ENCODE data around the gene XYLT1.

XYLT1 gene

DNA sequence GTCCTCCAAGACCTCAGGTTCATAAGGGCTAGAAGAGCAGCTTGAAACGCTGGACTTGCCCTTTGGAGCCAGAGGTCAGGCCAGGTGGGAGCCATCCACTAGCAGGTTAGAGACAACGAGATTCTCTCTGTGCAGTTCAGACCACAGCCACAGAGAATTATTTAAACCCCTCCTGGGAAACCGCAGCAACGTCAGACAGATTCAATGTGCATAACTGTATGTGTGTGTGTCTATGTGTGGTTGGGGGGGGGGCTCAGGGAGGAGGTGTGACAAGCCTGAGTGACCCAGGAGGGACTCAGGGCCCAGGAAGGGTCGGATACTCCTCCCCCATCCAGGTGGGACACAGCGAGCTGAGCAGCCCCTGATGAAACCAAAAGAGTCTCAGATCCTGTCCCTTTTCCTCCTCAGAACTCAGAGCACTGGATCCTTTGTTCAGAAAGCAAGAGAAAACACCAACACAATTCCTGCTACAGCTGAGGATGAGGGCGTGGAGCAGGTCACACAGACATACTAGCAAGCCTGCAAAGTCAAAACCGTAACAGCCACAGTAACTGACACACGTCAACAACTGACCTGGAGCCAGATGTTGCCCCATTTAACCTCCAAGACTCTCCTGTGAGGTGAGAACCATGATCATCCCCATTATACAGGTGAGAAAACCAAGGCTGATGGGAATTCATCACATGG lies 66.8 kb downstream of the XYLT1 start:
- H3K36me3 ChIP-seq (replicated peaks; ENCODE audit: low read depth, low read length): no peaks in the 10 kb centered on the region
- H3K27ac ChIP-seq (ENCODE audit: low read length): no peak overlapping the region
- no peaks in the 10 kb centered on the region for H3K9me3 ChIP-seq (ENCODE audit: insufficient read depth, low read length)
- TF ChIP-seq EZH2phosphoT487 (IDR thresholded peaks at IDR 0.05; ENCODE audit: low read depth): no peak
- TF ChIP-seq, protein P1, sequence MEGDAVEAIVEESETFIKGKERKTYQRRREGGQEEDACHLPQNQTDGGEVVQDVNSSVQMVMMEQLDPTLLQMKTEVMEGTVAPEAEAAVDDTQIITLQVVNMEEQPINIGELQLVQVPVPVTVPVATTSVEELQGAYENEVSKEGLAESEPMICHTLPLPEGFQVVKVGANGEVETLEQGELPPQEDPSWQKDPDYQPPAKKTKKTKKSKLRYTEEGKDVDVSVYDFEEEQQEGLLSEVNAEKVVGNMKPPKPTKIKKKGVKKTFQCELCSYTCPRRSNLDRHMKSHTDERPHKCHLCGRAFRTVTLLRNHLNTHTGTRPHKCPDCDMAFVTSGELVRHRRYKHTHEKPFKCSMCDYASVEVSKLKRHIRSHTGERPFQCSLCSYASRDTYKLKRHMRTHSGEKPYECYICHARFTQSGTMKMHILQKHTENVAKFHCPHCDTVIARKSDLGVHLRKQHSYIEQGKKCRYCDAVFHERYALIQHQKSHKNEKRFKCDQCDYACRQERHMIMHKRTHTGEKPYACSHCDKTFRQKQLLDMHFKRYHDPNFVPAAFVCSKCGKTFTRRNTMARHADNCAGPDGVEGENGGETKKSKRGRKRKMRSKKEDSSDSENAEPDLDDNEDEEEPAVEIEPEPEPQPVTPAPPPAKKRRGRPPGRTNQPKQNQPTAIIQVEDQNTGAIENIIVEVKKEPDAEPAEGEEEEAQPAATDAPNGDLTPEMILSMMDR (IDR thresholded peaks at IDR 0.05; ENCODE audit: low read depth, low read length): no peak
- no peaks in the 10 kb centered on the region for H3K27me3 ChIP-seq (ENCODE audit: low read depth, low read length)
- peaks cover 6% of the 10 kb centered on the region for H3K4me1 ChIP-seq (ENCODE audit: low read length)
- H3K9ac ChIP-seq (ENCODE audit: low read length): no peak overlapping the region
- H3K4me2 ChIP-seq (ENCODE audit: low read length): no peak overlapping the region
- H2AFZ ChIP-seq (ENCODE audit: low read depth, low read length): no peak overlapping the region
- no peaks in the 10 kb centered on the region for H4K20me1 ChIP-seq (ENCODE audit: insufficient read depth, low read length)
- H3K4me3 ChIP-seq (ENCODE audit: low read length): no peak overlapping the region
- no peaks in the 10 kb centered on the region for H3K79me2 ChIP-seq (ENCODE audit: low read length)

DNA sequence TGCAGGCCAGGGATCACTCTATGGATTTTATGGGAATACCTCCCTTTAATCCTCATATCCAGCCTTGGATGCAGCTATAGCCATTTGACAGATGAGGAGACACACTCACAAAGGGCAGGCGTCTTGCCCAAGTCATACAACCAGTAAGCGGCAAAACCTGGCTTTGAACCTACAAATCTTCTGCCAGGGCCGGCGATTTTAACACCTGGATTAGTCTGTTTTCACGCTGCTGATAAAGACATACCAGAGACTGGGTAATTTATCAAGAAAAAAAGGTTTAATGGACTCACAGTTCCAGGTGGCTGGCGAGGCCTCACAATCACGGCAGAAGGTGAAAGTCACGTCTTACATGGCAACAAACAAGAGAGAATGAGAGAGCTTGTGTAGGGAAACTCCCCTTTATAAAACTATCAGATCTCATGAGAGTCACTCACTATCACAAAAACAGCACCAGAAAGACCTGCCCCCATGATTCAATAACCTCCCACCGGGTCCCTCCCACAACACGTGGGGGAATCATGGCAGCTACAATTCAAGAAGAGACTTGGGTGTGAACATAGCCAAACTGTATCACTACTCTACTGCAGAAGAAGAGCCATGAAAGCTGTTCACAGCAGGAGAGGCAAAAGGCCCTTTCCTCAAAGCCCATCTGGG lies 67.5 kb downstream of the XYLT1 start:
- Histone ChIP-seq H3K4me1 (ENCODE audit: low read length) (no peaks in the 10 kb centered on the region), H3K27me3 (ENCODE audit: low read depth, low read length) (no peaks in the 10 kb centered on the region), H3K4me2 (ENCODE audit: low read length) (no peak overlapping the region), H3K79me2 (ENCODE audit: low read length) (no peaks in the 10 kb centered on the region), H3K9me3 (ENCODE audit: insufficient read depth, low read length) (no peaks in the 10 kb centered on the region), H3K4me3 (ENCODE audit: low read length) (no peak overlapping the region), H3K9ac (ENCODE audit: low read length) (no peak overlapping the region), H3K36me3 (replicated peaks; ENCODE audit: low read depth, low read length) (no peaks in the 10 kb centered on the region), H2AFZ (ENCODE audit: low read depth, low read length) (no peak overlapping the region), H4K20me1 (ENCODE audit: insufficient read depth, low read length) (no peaks in the 10 kb centered on the region), H3K27ac (ENCODE audit: low read length) (no peak overlapping the region)
- TF ChIP-seq EZH2phosphoT487 (IDR thresholded peaks at IDR 0.05; ENCODE audit: low read depth): no peak
- TF ChIP-seq, protein P1 (IDR thresholded peaks at IDR 0.05; ENCODE audit: low read depth, low read length): no peak

DNA sequence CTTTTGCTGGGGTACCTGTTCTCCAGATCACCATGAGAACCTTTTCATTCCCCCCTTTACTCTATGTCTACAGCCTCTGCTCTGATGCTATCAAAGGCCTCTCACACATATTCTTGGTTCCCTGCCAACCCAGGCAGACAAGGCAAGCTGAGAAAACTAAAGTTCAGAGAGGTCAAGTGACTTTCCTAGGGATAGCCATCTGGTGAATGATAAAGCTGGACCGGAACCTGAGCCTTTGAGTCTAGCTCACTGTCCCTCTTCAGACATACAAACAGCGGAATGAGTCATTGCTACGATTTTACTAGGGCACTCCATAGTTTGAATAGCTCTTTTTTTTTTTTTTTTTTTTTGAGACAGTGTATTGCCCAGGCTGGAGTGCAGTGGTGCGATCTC lies 73.3 kb downstream of the XYLT1 start:
- no peaks in the 10 kb centered on the region for H3K9me3 ChIP-seq (ENCODE audit: insufficient read depth, low read length)
- H3K4me2 ChIP-seq (ENCODE audit: low read length): no peak overlapping the region
- no peaks in the 10 kb centered on the region for H3K27me3 ChIP-seq (ENCODE audit: low read depth, low read length)
- TF ChIP-seq, protein P1 (IDR thresholded peaks at IDR 0.05; ENCODE audit: low read depth, low read length): no peak
- TF ChIP-seq EZH2phosphoT487 (IDR thresholded peaks at IDR 0.05; ENCODE audit: low read depth): no peak
- no peaks in the 10 kb centered on the region for H3K79me2 ChIP-seq (ENCODE audit: low read length)
- H3K36me3 ChIP-seq (replicated peaks; ENCODE audit: low read depth, low read length): no peaks in the 10 kb centered on the region
- no peak overlapping the region for H2AFZ ChIP-seq (ENCODE audit: low read depth, low read length)
- no peak overlapping the region for H3K27ac ChIP-seq (ENCODE audit: low read length)
- H4K20me1 ChIP-seq (ENCODE audit: insufficient read depth, low read length): no peaks in the 10 kb centered on the region
- H3K9ac ChIP-seq (ENCODE audit: low read length): no peak overlapping the region
- no peak overlapping the region for H3K4me3 ChIP-seq (ENCODE audit: low read length)
- H3K4me1 ChIP-seq (ENCODE audit: low read length): no peaks in the 10 kb centered on the region

DNA sequence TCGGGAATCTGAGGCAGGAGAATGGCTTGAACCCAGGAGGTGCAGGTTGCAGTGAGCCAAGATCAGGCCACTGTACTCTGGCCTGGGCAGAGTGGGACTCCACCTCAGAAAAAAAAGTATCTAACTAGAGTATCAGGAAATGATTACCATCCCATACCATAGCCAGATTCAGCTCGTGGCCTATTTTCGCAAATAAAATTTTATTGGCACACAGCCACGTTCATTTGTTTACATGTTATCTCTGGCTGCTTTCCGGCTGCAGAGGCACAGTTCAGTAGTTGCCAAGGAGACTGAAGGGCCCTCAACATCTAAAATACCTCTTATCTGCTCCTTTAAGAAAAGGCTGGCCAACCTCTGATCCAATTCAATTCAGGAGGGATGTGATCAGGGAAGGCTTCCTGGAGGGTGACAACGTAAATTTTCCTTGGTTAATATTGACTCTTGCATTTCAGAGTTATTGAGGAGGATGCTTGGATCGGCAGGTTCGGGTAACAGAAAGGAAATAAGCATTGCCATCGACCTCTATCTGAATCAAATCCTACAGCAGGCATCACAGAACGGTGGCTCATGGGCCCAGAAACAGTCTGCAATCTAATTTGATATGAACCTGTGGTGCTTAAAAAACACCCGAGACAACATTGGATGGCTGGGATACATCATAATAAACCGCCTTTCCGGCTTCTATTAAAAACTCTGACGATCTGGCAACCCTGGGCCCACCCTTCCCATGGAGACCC lies 73.8 kb downstream of the XYLT1 start:
- Histone ChIP-seq H3K4me3 (ENCODE audit: low read length) (no peak overlapping the region), H3K4me1 (ENCODE audit: low read length) (no peaks in the 10 kb centered on the region), H2AFZ (ENCODE audit: low read depth, low read length) (no peak overlapping the region), H3K9me3 (ENCODE audit: insufficient read depth, low read length) (no peaks in the 10 kb centered on the region), H3K27ac (ENCODE audit: low read length) (no peak overlapping the region), H3K36me3 (replicated peaks; ENCODE audit: low read depth, low read length) (no peaks in the 10 kb centered on the region), H3K79me2 (ENCODE audit: low read length) (no peaks in the 10 kb centered on the region), H4K20me1 (ENCODE audit: insufficient read depth, low read length) (no peaks in the 10 kb centered on the region), H3K9ac (ENCODE audit: low read length) (no peak overlapping the region), H3K4me2 (ENCODE audit: low read length) (no peak overlapping the region), H3K27me3 (ENCODE audit: low read depth, low read length) (no peaks in the 10 kb centered on the region)
- TF ChIP-seq, protein P1 (IDR thresholded peaks at IDR 0.05; ENCODE audit: low read depth, low read length): no peak
- TF ChIP-seq EZH2phosphoT487 (IDR thresholded peaks at IDR 0.05; ENCODE audit: low read depth): no peak

All from OCI-LY3 (cell line).